Measurements from ENCODE around the gene FOXN3.

FOXN3 gene

DNA sequence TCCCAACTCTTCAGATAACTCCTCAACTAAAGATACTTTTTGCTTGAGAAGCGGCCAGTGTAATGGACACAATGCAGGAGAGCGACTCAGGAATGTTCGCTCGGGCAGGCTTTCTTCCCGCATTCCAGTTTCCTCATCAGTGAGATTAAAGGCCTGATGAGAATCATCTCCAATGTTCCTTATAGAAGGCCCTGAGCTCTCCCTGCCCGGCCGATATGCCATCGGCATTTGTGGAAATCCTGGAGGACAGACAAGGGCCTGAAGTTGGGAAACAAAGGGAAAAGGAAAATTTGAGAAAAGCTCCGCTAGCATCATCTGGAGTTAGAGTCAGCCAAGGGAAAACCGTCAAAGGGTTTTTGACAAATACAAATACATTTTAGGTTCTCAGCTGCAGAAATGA, 38.0 kb upstream of the FOXN3 start:
- no peak for DNase-seq (ENCODE audit: low read depth)
- no peak overlapping the region for H3K4me3 ChIP-seq (ENCODE audit: low read length)
- TF ChIP-seq CTCF (conservative IDR thresholded peaks at IDR 0.05; ENCODE audit: low read depth, low read length), result no peak

DNA sequence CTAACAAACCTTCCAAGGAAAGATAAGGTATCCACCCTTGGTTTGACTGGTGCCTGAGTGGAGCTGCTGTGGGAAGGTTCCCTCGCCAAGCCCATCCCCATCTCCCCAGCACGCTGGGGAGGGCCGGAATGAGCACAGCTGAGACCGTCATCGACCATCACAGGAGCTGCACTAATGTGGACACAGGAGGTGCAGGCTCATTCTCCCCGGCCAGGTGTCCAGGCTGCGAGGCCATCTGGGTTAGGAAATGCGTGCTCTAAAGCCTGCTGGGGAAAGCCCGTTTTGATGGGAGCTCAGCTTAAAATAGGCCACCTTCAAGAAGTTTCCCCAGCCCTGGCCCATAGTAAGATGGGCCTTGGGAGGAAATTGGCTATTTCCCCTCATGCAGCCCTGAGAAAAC, 35.2 kb upstream of the FOXN3 start:
- H3K4me3 ChIP-seq (ENCODE audit: low read length), result no peak overlapping the region
- TF ChIP-seq CTCF (conservative IDR thresholded peaks at IDR 0.05; ENCODE audit: low read depth, low read length), result no peak
- DNase-seq (ENCODE audit: low read depth), result no peak

DNA sequence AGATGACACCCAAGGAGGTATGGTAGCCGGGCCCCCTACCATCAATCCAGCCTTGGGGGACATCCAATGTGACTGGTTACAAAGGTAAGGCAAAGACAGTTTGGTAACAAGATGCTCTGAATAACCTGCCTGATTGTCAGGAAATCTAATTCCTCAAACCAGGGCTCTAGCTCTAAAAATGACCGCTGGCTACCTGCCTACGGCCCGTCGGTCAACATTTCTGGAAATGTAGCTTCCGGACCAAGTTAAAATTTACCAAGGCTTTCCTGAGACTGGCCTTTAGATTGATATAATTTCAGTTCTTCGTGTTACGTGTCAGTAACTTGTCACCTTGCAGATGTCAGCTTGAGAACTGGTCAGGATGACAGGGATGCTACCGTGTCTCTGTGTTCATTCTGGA, 34.2 kb upstream of the FOXN3 start:
- no peak overlapping the region for H3K4me3 ChIP-seq (ENCODE audit: low read length)
- no peak for TF ChIP-seq CTCF (conservative IDR thresholded peaks at IDR 0.05; ENCODE audit: low read depth, low read length)
- DNase-seq (ENCODE audit: low read depth), result no peak

- no peak for DNase-seq (ENCODE audit: low read depth)
- TF ChIP-seq CTCF (conservative IDR thresholded peaks at IDR 0.05; ENCODE audit: low read depth, low read length), result no peak
- no peak overlapping the region for H3K4me3 ChIP-seq (ENCODE audit: low read length)
Observed at GRCh38 chr14:89447182-89447944, 30.3 kb upstream of the FOXN3 start.

DNA sequence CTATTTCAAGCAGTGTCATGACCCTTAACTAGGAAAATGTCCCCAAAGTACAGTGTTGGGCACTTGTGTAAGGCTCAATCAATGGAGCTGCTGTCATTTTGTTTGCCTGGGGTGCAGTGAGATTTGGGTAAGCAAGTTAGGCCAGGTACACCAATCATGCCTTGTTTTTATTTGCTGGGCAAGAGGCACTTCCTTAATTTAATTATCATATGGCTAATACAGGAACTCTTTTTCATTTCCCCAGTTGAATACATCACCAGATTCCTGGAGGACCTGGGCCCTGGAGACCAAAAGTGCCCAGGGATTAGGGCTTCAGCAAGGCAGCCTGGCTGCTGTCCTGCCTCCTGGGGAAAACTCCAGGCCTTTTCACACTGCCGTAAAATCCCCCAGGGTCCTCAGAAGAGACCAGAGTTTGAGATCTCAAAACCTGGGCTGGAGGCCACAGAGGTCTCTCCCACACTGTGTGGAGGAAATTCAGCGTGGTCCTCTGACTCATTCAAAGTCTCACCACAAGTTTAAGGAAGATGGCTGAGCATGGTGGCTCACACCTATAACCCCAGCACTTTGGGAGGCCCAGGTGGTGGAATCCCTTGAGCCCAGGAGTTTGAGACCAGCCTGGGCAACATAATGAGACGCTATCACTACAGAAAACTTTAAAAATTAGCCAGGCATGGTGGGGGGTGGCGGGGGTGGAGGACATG, 28.4 kb upstream of the FOXN3 start:
- no peak for TF ChIP-seq CTCF (conservative IDR thresholded peaks at IDR 0.05; ENCODE audit: low read depth, low read length)
- DNase-seq (ENCODE audit: low read depth), result no peak
- no peak overlapping the region for H3K4me3 ChIP-seq (ENCODE audit: low read length)

GRCh38 chr14:89444516-89445125, 27.6 kb upstream of the FOXN3 start:
- DNase-seq (ENCODE audit: low read depth), result no peak
- no peak for TF ChIP-seq CTCF (conservative IDR thresholded peaks at IDR 0.05; ENCODE audit: low read depth, low read length)
- no peak overlapping the region for H3K4me3 ChIP-seq (ENCODE audit: low read length)

Data from retinal pigment epithelial cell (primary cell).